SU-DHL-6 (cell line): ENCODE measurements around the gene LIMCH1.

ENCODE experiments used
- CTCF ChIP-seq: fragments of 200-600 bp; sonication (generic); IDR thresholded peaks from one replicate; pipeline ENCODE4 v1.5.1; 2017; ENCODE audit warnings: antibody characterized with exemption, mild to moderate bottlenecking, low read length, moderate library complexity; ENCODE audit not compliant: insufficient read depth, poor library complexity, severe bottlenecking
- EZH2phosphoT487 ChIP-seq: fragments of 200-600 bp; sonication (generic), shearing (Covaris generic); conservative IDR thresholded peaks from 2 replicates; pipeline ENCODE4 v1.6.1; 2018; ENCODE audit warnings: mild to moderate bottlenecking, antibody characterized with exemption, low read length, moderate library complexity, mixed read lengths

- no peak for TF ChIP-seq CTCF
- no peak for TF ChIP-seq EZH2phosphoT487
These were observed 41.1 kb downstream of the LIMCH1 start for GRCh38 chr4:41579043-41579442.
